Measurements from ENCODE around the gene RASSF7.
A peak's percentile ranks its signal among the peaks of the same experiment; 100 is the strongest.

DNA sequence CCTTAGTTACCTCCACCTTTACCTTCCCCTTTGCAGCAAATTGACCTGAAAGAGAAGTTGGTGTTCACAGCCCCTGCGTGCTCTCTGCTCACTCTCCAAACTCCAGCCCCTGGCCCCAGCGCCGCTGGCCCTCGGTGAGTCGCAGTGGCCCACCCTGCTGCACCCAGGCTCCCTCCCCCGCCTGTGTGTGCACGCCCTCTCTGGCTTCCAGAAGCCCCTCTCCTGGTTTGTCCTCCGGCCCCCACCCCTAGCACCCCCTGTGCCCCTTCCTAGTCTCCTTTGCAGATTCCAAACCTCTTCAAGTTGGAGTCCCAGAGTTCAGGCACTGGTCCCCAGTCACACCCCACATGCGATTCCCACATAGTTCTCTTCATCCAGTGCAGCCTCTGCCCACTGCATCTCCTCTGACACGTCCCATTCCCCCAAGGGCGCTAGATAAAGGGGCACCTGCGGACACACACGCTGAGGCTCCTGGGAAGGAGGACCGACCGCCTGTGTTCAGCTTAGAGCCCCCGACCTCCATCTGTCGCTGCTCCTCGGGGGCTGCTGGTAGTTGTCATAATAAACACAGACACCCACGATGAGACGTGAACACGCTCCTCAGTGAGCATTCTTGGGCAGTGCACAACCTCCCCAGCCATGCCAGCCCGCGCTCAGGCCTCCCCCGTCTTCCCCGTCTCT, 14.0 kb downstream of the RASSF7 start:
- TF ChIP-seq, protein P1, sequence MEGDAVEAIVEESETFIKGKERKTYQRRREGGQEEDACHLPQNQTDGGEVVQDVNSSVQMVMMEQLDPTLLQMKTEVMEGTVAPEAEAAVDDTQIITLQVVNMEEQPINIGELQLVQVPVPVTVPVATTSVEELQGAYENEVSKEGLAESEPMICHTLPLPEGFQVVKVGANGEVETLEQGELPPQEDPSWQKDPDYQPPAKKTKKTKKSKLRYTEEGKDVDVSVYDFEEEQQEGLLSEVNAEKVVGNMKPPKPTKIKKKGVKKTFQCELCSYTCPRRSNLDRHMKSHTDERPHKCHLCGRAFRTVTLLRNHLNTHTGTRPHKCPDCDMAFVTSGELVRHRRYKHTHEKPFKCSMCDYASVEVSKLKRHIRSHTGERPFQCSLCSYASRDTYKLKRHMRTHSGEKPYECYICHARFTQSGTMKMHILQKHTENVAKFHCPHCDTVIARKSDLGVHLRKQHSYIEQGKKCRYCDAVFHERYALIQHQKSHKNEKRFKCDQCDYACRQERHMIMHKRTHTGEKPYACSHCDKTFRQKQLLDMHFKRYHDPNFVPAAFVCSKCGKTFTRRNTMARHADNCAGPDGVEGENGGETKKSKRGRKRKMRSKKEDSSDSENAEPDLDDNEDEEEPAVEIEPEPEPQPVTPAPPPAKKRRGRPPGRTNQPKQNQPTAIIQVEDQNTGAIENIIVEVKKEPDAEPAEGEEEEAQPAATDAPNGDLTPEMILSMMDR (IDR thresholded peaks at IDR 0.05; ENCODE audit: insufficient read depth, low read depth, low read length): no peak
- TF ChIP-seq EZH2 (IDR thresholded peaks at IDR 0.05; ENCODE audit: insufficient read depth, low read length): peak; percentile 55
